ENCODE measurements around the gene CD180. TPM values are rescaled to one million over a fixed set of nuclear protein-coding genes. Genes with fewer than 3 reads are reported as not detected.

CD180 gene
- total RNA-seq, 4 donors from 2014 or later, result 0.27 to 2.2 (median 1.2) TPM; not detected in 1

DNA sequence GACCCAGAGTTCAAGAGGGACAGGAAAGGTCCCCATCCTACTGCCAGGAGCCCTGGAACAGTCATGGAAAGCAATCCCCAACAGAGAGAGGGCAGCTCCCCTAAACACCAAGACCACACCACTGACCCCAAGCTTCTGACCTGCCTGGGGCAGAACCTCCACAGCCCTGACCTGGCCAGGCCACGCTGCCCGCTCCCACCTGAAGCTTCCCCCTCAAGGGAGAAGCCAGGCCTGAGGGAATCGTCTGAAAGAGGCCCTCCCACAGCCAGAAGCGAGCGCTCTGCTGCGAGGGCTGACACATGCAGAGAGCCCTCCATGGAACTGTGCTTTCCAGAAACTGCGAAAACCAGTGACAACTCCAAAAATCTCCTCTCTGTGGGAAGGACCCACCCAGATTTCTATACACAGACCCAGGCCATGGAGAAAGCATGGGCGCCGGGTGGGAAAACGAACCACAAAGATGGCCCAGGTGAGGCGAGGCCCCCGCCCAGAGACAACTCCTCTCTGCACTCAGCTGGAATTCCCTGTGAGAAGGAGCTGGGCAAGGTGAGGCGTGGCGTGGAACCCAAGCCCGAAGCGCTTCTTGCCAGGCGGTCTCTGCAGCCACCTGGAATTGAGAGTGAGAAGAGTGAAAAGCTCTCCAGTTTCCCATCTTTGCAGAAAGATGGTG, 31.6 kb downstream of the CD180 start:
- H3K9me3 ChIP-seq, result no peaks in the 10 kb centered on the region
- H3K4me1 ChIP-seq, result peaks cover 0 to 40% (median 10%) of the 10 kb centered on the region in 3 donors
- H3K36me3 ChIP-seq, result peaks cover 0 to 55% of the 10 kb centered on the region in 2 donors
- WGBS, 2 donors (ENCODE audit: low coverage in 1 of 2), result 98% methylated on average over 6 of the region's 17 CpGs; no CpG with 5 or more reads in 1 of the 2 donors
- no peak for ATAC-seq
- H3K4me3 ChIP-seq, result no peak overlapping the region
- H3K27me3 ChIP-seq, result no peaks in the 10 kb centered on the region
- peak overlapping the region in 2 of 4 donors; percentile 68 to 84 for H3K27ac ChIP-seq
- no peak for TF ChIP-seq EP300 (IDR thresholded peaks at IDR 0.05)
- TF ChIP-seq, protein P1, sequence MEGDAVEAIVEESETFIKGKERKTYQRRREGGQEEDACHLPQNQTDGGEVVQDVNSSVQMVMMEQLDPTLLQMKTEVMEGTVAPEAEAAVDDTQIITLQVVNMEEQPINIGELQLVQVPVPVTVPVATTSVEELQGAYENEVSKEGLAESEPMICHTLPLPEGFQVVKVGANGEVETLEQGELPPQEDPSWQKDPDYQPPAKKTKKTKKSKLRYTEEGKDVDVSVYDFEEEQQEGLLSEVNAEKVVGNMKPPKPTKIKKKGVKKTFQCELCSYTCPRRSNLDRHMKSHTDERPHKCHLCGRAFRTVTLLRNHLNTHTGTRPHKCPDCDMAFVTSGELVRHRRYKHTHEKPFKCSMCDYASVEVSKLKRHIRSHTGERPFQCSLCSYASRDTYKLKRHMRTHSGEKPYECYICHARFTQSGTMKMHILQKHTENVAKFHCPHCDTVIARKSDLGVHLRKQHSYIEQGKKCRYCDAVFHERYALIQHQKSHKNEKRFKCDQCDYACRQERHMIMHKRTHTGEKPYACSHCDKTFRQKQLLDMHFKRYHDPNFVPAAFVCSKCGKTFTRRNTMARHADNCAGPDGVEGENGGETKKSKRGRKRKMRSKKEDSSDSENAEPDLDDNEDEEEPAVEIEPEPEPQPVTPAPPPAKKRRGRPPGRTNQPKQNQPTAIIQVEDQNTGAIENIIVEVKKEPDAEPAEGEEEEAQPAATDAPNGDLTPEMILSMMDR (IDR thresholded peaks at IDR 0.05), result no peak
- no peak for TF ChIP-seq POLR2A (IDR thresholded peaks at IDR 0.05)
- TF ChIP-seq POLR2AphosphoS5 (IDR thresholded peaks at IDR 0.05), result no peak

DNA sequence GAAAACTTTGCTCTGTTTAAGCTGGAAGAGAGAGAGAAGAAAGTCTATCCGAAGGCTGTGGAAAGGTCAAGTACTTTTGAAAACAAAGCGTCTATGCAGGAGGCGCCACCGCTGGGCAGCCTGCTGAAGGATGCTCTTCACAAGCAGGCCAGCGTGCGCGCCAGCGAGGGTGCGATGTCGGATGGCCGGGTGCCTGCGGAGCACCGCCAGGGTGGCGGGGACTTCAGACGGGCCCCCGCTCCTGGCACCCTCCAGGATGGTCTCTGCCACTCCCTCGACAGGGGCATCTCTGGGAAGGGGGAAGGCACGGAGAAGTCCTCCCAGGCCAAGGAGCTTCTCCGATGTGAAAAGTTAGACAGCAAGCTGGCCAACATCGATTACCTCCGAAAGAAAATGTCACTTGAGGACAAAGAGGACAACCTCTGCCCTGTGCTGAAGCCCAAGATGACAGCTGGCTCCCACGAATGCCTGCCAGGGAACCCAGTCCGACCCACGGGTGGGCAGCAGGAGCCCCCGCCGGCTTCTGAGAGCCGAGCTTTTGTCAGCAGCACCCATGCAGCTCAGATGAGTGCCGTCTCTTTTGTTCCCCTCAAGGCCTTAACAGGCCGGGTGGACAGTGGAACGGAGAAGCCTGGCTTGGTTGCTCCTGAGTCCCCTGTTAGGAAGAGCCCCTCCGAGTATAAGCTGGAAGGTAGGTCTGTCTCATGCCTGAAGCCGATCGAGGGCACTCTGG, 32.6 kb downstream of the CD180 start:
- TF ChIP-seq, protein P1 (IDR thresholded peaks at IDR 0.05), result no peak
- TF ChIP-seq POLR2A (IDR thresholded peaks at IDR 0.05) (no peak), POLR2AphosphoS5 (IDR thresholded peaks at IDR 0.05) (no peak), EP300 (IDR thresholded peaks at IDR 0.05) (no peak)
- Histone ChIP-seq H3K27me3 (no peaks in the 10 kb centered on the region), H3K27ac (peak overlapping the region in 1 of 4 donors; percentile 84), H3K4me3 (no peak overlapping the region), H3K9me3 (no peaks in the 10 kb centered on the region), H3K36me3 (peaks cover 0 to 51% of the 10 kb centered on the region in 2 donors), H3K4me1 (peaks cover 0 to 42% (median 10%) of the 10 kb centered on the region in 3 donors)
- WGBS, 2 donors (ENCODE audit: low coverage in 1 of 2), result 67 to 79% methylated on average over 1 to 5 of the region's 33 CpGs
- ATAC-seq, result no peak

DNA sequence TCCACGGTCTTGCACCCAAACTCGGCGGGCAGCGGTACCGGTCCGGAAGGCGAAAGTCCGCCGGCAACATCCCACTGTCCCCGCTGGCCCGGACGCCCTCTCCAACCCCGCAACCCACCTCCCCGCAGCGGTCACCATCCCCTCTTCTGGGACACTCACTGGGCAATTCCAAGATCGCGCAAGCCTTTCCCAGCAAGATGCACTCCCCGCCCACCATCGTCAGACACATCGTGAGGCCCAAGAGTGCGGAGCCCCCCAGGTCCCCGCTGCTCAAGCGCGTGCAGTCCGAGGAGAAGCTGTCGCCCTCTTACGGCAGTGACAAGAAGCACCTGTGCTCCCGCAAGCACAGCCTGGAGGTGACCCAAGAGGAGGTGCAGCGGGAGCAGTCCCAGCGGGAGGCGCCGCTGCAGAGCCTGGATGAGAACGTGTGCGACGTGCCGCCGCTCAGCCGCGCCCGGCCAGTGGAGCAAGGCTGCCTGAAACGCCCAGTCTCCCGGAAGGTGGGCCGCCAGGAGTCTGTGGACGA, 33.3 kb downstream of the CD180 start:
- H3K9me3 ChIP-seq, result no peaks in the 10 kb centered on the region
- no peaks in the 10 kb centered on the region for H3K27me3 ChIP-seq
- H3K4me1 ChIP-seq, result peaks cover 0 to 42% (median 10%) of the 10 kb centered on the region in 3 donors
- no peak overlapping the region for H3K27ac ChIP-seq
- TF ChIP-seq, protein P1 (IDR thresholded peaks at IDR 0.05), result no peak
- no peak for TF ChIP-seq POLR2AphosphoS5 (IDR thresholded peaks at IDR 0.05)
- 96% methylated on average over 9 to 13 of the region's 44 CpGs for WGBS, 2 donors (ENCODE audit: low coverage in 1 of 2)
- ATAC-seq, result no peak
- H3K4me3 ChIP-seq, result no peak overlapping the region
- H3K36me3 ChIP-seq, result peaks cover 0 to 51% of the 10 kb centered on the region in 2 donors

DNA sequence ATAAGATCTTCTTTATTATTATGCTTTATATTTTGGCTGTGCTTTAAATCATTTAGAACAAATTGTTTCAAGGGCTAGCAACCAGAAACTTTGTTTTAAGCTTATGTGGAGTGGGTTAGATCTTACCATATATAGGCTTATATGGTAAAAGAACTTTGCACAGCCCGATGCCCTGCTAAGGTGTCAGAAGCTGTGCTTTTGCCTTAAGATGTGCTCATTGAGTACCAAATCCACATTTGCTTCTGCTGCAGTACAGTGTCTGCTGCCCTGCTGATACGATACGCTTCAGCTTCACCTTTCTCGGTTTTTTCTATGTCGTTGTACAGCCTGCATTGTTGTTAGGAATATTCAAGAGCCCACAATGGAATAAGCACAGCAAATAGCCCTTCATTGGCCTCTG, 34.8 kb downstream of the CD180 start:
- Histone ChIP-seq H3K27me3 (no peaks in the 10 kb centered on the region), H3K9me3 (no peaks in the 10 kb centered on the region), H3K36me3 (peaks cover 0 to 46% of the 10 kb centered on the region in 2 donors), H3K4me3 (no peak overlapping the region), H3K4me1 (peaks cover 0 to 48% (median 10%) of the 10 kb centered on the region in 3 donors), H3K27ac (peak overlapping the region in 2 of 4 donors; percentile 23 to 48)
- WGBS, 2 donors (ENCODE audit: low coverage in 1 of 2), result 54 to 76% methylated on average over 5 of the region's 5 CpGs
- no peak for TF ChIP-seq EP300 (IDR thresholded peaks at IDR 0.05)
- TF ChIP-seq POLR2AphosphoS5 (IDR thresholded peaks at IDR 0.05), result no peak
- TF ChIP-seq, protein P1 (IDR thresholded peaks at IDR 0.05), result no peak
- TF ChIP-seq POLR2A (IDR thresholded peaks at IDR 0.05), result no peak
- ATAC-seq, result no peak
